ENCODE results near the gene DCST2. TPM values are rescaled to one million over a fixed set of nuclear protein-coding genes. Genes with fewer than 3 reads are reported as not detected.
"Not testable (repeated sequence)": the region's sequence is repeated elsewhere in the genome, so short reads cannot be mapped to it uniquely, and the experiment has no call there.

The DCST2 gene
- total RNA-seq, 4 donors from 2014 or later = 0.07 to 1.6 TPM; not detected in 2

DNA sequence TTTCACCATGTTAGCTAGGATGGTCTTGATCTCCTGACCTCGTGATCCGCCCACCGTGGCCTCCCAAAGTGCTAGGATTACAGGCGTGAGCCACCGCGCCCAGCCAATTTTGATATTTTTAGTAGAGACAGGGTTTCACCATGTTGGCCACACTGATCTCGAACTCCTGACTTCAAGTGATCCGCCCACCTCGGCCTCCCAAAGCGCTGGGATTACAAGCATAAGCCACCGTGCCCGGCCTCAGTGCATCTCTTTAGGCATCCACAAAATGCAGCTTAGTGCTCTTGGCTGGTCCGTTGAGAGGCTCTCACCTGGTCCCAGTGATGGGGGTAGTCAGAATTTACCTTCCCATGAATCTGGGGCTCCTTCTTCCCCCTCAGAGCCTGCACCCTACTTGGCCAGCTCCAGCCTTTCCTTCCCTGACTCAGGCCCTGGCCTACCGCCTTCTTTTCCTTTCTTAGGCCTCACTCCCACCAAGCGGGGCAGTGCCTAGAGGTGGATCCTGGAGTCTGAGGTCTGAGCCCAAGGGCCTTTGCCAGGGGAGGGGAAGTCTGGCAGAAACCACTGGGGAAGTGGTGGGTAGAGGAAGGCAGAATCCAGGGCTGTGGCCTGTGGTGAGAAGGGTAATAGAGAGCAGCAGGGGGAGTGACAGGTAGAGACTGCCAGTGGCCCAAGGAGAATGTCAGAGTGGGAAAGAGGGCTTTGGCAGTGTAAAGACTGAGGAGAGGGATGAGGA is 36.4 kb downstream of the DCST2 start:
- intact Hi-C loops (cut with DNase I; ENCODE audit: low total_unique reads) = no loop called here
- no peak overlapping the region for H3K4me3 ChIP-seq
- no peaks in the 10 kb centered on the region for H3K36me3 ChIP-seq
- H3K27ac ChIP-seq = no peak overlapping the region
- H3K9me3 ChIP-seq = no peaks in the 10 kb centered on the region
- no peak for TF ChIP-seq POLR2A (IDR thresholded peaks at IDR 0.05)
- TF ChIP-seq, protein P1, sequence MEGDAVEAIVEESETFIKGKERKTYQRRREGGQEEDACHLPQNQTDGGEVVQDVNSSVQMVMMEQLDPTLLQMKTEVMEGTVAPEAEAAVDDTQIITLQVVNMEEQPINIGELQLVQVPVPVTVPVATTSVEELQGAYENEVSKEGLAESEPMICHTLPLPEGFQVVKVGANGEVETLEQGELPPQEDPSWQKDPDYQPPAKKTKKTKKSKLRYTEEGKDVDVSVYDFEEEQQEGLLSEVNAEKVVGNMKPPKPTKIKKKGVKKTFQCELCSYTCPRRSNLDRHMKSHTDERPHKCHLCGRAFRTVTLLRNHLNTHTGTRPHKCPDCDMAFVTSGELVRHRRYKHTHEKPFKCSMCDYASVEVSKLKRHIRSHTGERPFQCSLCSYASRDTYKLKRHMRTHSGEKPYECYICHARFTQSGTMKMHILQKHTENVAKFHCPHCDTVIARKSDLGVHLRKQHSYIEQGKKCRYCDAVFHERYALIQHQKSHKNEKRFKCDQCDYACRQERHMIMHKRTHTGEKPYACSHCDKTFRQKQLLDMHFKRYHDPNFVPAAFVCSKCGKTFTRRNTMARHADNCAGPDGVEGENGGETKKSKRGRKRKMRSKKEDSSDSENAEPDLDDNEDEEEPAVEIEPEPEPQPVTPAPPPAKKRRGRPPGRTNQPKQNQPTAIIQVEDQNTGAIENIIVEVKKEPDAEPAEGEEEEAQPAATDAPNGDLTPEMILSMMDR (IDR thresholded peaks at IDR 0.05) = no peak
- no peak for DNase-seq
- no peaks in the 10 kb centered on the region for H3K27me3 ChIP-seq
- peaks cover 0 to 11% of the 10 kb centered on the region in 2 donors for H3K4me1 ChIP-seq

- H3K27me3 ChIP-seq; H3K27ac ChIP-seq; H3K9me3 ChIP-seq; intact Hi-C loops (cut with DNase I; ENCODE audit: low total_unique reads); H3K36me3 ChIP-seq; H3K4me3 ChIP-seq: not testable (repeated sequence)
- H3K4me1 ChIP-seq = peaks cover 0 to 11% of the 10 kb centered on the region in 2 donors
- TF ChIP-seq, protein P1 (IDR thresholded peaks at IDR 0.05) = peak; percentile 24 to 43 (median 34)
- DNase-seq = peak; percentile 66 to 76
Measured at GRCh38 chr1:154995301-154995983, 38.1 kb downstream of the DCST2 start.

DNA sequence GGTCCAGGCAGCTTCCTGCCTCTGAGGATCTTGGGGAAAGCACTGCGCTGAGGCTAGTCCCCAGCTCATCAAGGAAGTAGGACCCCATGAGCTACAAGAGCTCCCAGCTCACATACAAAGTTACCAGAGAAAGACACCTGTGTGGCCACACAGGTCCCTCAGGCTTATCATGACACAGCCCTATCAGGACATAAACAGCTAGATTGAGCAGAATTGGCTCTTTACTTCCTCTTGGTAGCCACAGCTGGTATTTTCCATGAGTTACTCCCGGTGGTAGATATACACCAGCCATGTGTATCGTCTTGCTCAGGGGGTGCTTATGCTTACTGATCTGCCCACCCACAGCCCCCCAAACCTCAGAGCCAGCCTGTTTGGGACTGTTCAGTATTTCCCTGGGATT is 39.0 kb downstream of the DCST2 start:
- Histone ChIP-seq H3K27ac (no peak overlapping the region), H3K27me3 (no peaks in the 10 kb centered on the region), H3K4me3 (no peak overlapping the region), H3K9me3 (no peaks in the 10 kb centered on the region), H3K36me3 (no peaks in the 10 kb centered on the region), H3K4me1 (peaks cover 0 to 4% of the 10 kb centered on the region in 2 donors)
- TF ChIP-seq, protein P1 (IDR thresholded peaks at IDR 0.05) = no peak
- TF ChIP-seq POLR2A (IDR thresholded peaks at IDR 0.05) = no peak
- no peak for DNase-seq
- intact Hi-C loops (cut with DNase I; ENCODE audit: low total_unique reads) = no loop called here

DNA sequence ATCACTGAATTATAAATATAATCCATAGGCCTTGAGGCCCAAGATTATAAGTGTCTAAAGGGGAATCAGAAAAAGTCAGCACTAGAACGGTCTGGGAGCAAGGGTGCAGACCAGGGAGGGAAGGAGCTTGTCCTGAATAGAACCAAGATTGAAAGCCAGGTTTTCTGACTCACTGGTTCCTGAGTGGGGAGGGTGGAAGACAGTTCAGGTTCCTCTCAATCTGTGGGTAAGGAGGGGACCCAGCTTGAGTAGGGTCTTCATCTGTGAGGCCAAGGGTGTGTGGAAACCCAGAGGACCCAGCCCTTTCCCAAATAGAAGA is 39.4 kb downstream of the DCST2 start:
- no peak for DNase-seq
- intact Hi-C loops (cut with DNase I; ENCODE audit: low total_unique reads) = no loop called here
- H3K4me3 ChIP-seq = no peak overlapping the region
- no peaks in the 10 kb centered on the region for H3K27me3 ChIP-seq
- H3K9me3 ChIP-seq = no peaks in the 10 kb centered on the region
- H3K4me1 ChIP-seq = peaks cover 0 to under 1% of the 10 kb centered on the region in 2 donors
- H3K36me3 ChIP-seq = no peaks in the 10 kb centered on the region
- H3K27ac ChIP-seq = no peak overlapping the region
- no peak for TF ChIP-seq POLR2A (IDR thresholded peaks at IDR 0.05)
- TF ChIP-seq, protein P1 (IDR thresholded peaks at IDR 0.05) = no peak

DNA sequence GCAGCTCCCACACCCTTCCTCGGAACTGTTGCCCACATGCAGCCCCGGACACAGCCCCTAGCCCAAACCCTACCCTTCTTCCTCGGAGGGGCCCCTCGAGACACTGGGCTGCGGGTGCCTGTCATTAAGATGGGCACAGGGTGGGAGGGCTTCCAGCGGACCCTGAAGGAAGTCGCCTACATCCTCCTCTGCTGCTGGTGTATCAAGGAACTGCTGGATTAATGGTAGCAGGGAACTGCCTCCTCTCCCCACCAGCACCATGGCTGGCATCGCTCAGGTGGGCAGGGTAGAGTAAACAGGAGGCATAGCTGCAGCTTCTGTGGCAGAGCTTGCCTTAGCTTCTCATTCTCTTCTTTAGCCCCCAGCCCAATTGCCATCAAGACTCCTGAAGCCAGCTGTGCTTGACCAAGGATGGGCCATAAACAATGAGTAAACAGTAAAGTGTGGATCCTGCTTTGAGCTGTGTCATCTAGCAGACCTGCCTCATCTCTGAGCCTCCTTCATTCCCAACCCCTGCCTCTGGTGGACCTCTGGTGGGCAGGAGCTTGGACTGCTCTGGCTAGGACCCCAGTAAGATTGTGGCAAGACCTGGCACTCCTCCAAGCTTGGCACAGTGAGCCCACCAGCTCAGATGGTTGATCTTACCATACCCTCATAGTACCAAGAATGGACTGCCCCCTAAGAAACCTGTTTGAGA is 39.9 kb downstream of the DCST2 start, which contains the start of gene LENEP:
Gene LENEP (plus strand): TSS at position 15 of the 697 bp plus-strand sequence. CDS start 22 bp downstream, at position 37.
- Histone ChIP-seq H3K36me3 (no peaks in the 10 kb centered on the region), H3K4me1 (peaks cover 0 to 2% of the 10 kb centered on the region in 2 donors), H3K4me3 (no peak within 1 kb of the TSS), H3K27me3 (no peaks in the 10 kb centered on the region), H3K27ac (no peak within 1 kb of the TSS), H3K9me3 (no peaks in the 10 kb centered on the region)
- DNase-seq = no peak
- no peak for TF ChIP-seq POLR2A (IDR thresholded peaks at IDR 0.05)
- TF ChIP-seq, protein P1 (IDR thresholded peaks at IDR 0.05) = no peak
- intact Hi-C loops (cut with DNase I; ENCODE audit: low total_unique reads) = no loop called here
